ENCODE data around the gene GOLT1A. TPM values are rescaled to one million over a fixed set of nuclear protein-coding genes. Genes with fewer than 3 reads are reported as not detected.

Gene GOLT1A
- total and polyA plus RNA-seq, 10 of the 15 experiments (the other 5 are each of a cell fraction or from before 2014, with no cell fraction given) = 0.09 to 0.46 TPM; not detected in 8

DNA sequence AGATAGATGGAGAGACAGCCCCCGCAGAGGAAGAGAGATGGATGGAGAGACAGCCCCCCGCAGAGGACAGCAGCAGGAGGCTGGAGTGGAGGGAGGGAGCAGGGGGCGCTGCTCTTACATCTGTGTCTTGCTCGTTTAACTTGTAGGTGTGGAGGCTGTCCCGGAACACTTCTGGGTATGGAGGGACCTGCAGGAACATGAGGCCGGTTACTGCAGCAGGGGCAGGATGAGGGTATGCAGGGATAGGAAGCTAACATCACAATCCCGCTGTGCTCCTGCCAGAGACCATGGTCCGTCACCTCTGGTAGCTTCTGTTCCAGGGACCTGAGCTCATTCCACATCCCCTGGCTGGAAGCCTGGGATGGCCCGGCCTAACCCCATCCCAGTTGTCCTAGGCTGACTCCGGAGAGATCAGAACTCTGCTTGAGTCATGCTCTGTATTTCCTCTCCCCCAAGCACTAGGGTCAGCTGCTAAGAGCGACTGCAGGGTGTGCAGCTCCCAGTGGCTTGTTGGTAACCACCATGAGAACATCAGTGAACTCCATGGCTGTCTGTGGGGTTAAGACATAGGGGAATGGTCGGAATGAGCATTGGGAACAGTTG, 36.7 kb upstream of the GOLT1A start:
- no peak overlapping the region for H3K4me3 ChIP-seq
- intact Hi-C loops (cut with micrococcal nuclease; ENCODE audit: unreplicated experiment) = no loop called here
- WGBS (ENCODE audit: insufficient coverage, insufficient replicate concordance, low lambda C conversion rate, missing lambda C conversion rate) = 31% methylated on average over 12 of the region's 12 CpGs
- ChIA-PET SMC1A (ENCODE audit: uncharacterized antibody, unreplicated experiment) (no interaction called here), CTCF (no interaction called here), RAD21 (ENCODE audit: unreplicated experiment) (no interaction called here), POLR2A (no interaction called here)
- DNase-seq (ENCODE audit: low read depth, low spot score) (no peak), ATAC-seq (no peak), FAIRE-seq (no peak)
- H3K4me1 ChIP-seq (ENCODE audit: control insufficient read depth, insufficient read depth, low read length) = no peaks in the 10 kb centered on the region
- H3K27ac ChIP-seq (ENCODE audit: control insufficient read depth, insufficient read depth) = no peak overlapping the region
- in situ Hi-C loops (cut with MboI) = no loop called here
- no peak overlapping the region for H3K9ac ChIP-seq (ENCODE audit: control insufficient read depth, insufficient read depth, low read length)
- H3K36me3 ChIP-seq (ENCODE audit: control insufficient read depth in 2 of 2, insufficient read depth in 2 of 2, low read length in 1 of 2) = no peaks in the 10 kb centered on the region
- H3K4me2 ChIP-seq (ENCODE audit: control insufficient read depth, insufficient read depth) = no peak overlapping the region
- no peak overlapping the region for H2AFZ ChIP-seq (ENCODE audit: control insufficient read depth, low read depth, low read length)
- no TSS peak for BruUV-seq (replicated peaks)
- H4K20me1 ChIP-seq (ENCODE audit: control insufficient read depth, insufficient read depth) = no peaks in the 10 kb centered on the region
- H3K27me3 ChIP-seq (replicated peaks in 1 of 2; ENCODE audit: control insufficient read depth in 2 of 2, insufficient read depth in 2 of 2, low read length in 1 of 2) = peaks cover 2 to 18% of the 10 kb centered on the region in 2 experiments
- H3K9me3 ChIP-seq (replicated peaks; ENCODE audit: control insufficient read depth, insufficient read depth, low read length) = no peaks in the 10 kb centered on the region
- no peaks in the 10 kb centered on the region for H3K79me2 ChIP-seq (ENCODE audit: control insufficient read depth, insufficient read depth, low read length)
- TF ChIP-seq, protein P1, sequence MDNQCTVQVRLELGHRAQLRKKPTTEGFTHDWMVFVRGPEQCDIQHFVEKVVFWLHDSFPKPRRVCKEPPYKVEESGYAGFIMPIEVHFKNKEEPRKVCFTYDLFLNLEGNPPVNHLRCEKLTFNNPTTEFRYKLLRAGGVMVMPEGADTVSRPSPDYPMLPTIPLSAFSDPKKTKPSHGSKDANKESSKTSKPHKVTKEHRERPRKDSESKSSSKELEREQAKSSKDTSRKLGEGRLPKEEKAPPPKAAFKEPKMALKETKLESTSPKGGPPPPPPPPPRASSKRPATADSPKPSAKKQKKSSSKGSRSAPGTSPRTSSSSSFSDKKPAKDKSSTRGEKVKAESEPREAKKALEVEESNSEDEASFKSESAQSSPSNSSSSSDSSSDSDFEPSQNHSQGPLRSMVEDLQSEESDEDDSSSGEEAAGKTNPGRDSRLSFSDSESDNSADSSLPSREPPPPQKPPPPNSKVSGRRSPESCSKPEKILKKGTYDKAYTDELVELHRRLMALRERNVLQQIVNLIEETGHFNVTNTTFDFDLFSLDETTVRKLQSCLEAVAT (IDR thresholded peaks at IDR 0.05) = no peak
- no peak for TF ChIP-seq RBBP5 (conservative IDR thresholded peaks at IDR 0.05)
- no peak for TF ChIP-seq STAT3 (IDR thresholded peaks at IDR 0.05; ENCODE audit: low read depth, low read length)
- no peak for TF ChIP-seq EZH2 (IDR thresholded peaks at IDR 0.05; ENCODE audit: borderline replicate concordance, control insufficient read depth, low read depth, low read length)
- TF ChIP-seq POLR2AphosphoS5 (IDR thresholded peaks at IDR 0.05; ENCODE audit: low read length) = no peak
- TF ChIP-seq EP300 (IDR thresholded peaks at IDR 0.05; ENCODE audit: borderline replicate concordance in 1 of 2, control insufficient read depth in 1 of 2, low read depth in 2 of 2, low read length in 2 of 2) = no peak
- TF ChIP-seq STAT1 (conservative IDR thresholded peaks at IDR 0.05) = no peak
- TF ChIP-seq POLR2AphosphoS2 (IDR thresholded peaks at IDR 0.05; ENCODE audit: low read depth, low read length) = no peak
- TF ChIP-seq MEF2A (IDR thresholded peaks at IDR 0.05; ENCODE audit: insufficient read depth, low read depth, low read length) = no peak
- TF ChIP-seq SREBF2 (IDR thresholded peaks at IDR 0.05; ENCODE audit: low read length) = no peak
- TF ChIP-seq, protein P2, sequence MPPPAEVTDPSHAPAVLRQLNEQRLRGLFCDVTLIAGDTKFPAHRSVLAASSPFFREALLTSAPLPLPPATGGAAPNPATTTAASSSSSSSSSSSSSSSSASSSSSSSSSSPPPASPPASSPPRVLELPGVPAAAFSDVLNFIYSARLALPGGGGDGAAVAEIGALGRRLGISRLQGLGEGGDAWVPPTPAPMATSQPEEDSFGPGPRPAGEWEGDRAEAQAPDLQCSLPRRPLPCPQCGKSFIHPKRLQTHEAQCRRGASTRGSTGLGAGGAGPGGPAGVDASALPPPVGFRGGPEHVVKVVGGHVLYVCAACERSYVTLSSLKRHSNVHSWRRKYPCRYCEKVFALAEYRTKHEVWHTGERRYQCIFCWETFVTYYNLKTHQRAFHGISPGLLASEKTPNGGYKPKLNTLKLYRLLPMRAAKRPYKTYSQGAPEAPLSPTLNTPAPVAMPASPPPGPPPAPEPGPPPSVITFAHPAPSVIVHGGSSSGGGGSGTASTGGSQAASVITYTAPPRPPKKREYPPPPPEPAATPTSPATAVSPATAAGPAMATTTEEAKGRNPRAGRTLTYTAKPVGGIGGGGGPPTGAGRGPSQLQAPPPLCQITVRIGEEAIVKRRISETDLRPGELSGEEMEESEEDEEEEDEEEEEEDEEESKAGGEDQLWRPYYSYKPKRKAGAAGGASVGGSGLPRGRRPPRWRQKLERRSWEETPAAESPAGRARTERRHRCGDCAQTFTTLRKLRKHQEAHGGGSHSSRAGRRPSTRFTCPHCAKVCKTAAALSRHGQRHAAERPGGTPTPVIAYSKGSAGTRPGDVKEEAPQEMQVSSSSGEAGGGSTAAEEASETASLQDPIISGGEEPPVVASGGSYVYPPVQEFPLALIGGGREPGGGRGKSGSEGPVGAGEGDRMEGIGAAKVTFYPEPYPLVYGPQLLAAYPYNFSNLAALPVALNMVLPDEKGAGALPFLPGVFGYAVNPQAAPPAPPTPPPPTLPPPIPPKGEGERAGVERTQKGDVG (CRISPR knock-in tag; IDR thresholded peaks at IDR 0.05) = no peak
- TF ChIP-seq, protein P3, sequence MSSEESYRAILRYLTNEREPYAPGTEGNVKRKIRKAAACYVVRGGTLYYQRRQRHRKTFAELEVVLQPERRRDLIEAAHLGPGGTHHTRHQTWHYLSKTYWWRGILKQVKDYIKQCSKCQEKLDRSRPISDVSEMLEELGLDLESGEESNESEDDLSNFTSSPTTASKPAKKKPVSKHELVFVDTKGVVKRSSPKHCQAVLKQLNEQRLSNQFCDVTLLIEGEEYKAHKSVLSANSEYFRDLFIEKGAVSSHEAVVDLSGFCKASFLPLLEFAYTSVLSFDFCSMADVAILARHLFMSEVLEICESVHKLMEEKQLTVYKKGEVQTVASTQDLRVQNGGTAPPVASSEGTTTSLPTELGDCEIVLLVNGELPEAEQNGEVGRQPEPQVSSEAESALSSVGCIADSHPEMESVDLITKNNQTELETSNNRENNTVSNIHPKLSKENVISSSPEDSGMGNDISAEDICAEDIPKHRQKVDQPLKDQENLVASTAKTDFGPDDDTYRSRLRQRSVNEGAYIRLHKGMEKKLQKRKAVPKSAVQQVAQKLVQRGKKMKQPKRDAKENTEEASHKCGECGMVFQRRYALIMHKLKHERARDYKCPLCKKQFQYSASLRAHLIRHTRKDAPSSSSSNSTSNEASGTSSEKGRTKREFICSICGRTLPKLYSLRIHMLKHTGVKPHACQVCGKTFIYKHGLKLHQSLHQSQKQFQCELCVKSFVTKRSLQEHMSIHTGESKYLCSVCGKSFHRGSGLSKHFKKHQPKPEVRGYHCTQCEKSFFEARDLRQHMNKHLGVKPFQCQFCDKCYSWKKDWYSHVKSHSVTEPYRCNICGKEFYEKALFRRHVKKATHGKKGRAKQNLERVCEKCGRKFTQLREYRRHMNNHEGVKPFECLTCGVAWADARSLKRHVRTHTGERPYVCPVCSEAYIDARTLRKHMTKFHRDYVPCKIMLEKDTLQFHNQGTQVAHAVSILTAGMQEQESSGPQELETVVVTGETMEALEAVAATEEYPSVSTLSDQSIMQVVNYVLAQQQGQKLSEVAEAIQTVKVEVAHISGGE (CRISPR knock-in tag; IDR thresholded peaks at IDR 0.05) = no peak
- TF ChIP-seq CREB1 (IDR thresholded peaks at IDR 0.05; ENCODE audit: low read depth) = no peak
- TF ChIP-seq TAF1 (IDR thresholded peaks at IDR 0.05; ENCODE audit: borderline replicate concordance, low read depth, low read length) = no peak
- no peak for TF ChIP-seq HDGF (IDR thresholded peaks at IDR 0.05)
- TF ChIP-seq RB1 (IDR thresholded peaks at IDR 0.05; ENCODE audit: borderline replicate concordance) = no peak
